A549 (cell line): ENCODE data around the gene PRR9.
"Not testable (repeated sequence)": the region's sequence is repeated elsewhere in the genome, so short reads cannot be mapped to it uniquely, and the experiment has no call there.

Experiments used
- CHD2 ChIP-seq: fragments of 150-350 bp; IDR thresholded peaks from 2 replicates; pipeline ENCODE4 v1.6.1; 2014; ENCODE audit warnings: low read length; ENCODE audit not compliant: partially characterized antibody
- HDAC2 ChIP-seq: fragments of 200-600 bp; sonication (generic); IDR thresholded peaks from 2 replicates; pipeline ENCODE4 v1.6.1; 2016
- KDM1A ChIP-seq: fragments of 200-600 bp; sonication (generic); IDR thresholded peaks from 2 replicates; pipeline ENCODE4 v1.6.1; 2016; ENCODE audit warnings: low read depth, mild to moderate bottlenecking
- MAZ ChIP-seq: fragments of 150-350 bp; IDR thresholded peaks from 2 replicates; pipeline ENCODE4 v1.6.1; 2014; ENCODE audit warnings: antibody characterized with exemption, low read depth, low read length, borderline replicate concordance
- NPAS2 ChIP-seq: fragments of 250-450 bp; sonication (Bioruptor Pico); IDR thresholded peaks from 2 replicates; pipeline ENCODE4 v1.8.0; 2022; ENCODE audit warnings: mild to moderate bottlenecking, moderate library complexity, borderline replicate concordance
- POLR2A ChIP-seq: IDR thresholded peaks from 2 replicates; pipeline ENCODE4 v1.6.1; 2012; ENCODE audit warnings: mild to moderate bottlenecking, low read length
- RAD21 ChIP-seq, 2 experiments: fragments of >200 bp in 1 of 2; sonication (Bioruptor Twin) in 1 of 2; formaldehyde crosslinking in 1 of 2; IDR thresholded peaks in 1 of 2; conservative IDR thresholded peaks in 1 of 2; 2 replicates in 1 of 2; 3 replicates in 1 of 2; pipeline ENCODE4 v1.6.1; 2012 to 2018; ENCODE audit warnings: inconsistent platforms in 1 of 2
- TF ChIP-seq, protein P1 (sequence below): fragments of 450-650 bp; IDR thresholded peaks from 2 replicates; pipeline ENCODE4 v1.6.1; 2014; ENCODE audit warnings: antibody characterized with exemption
- TF ChIP-seq, protein P2 (sequence below): fragments of >200 bp; sonication (Bioruptor Twin); formaldehyde crosslinking; IDR thresholded peaks from 3 replicates; pipeline ENCODE4 v1.5.1; 2016

DNA sequence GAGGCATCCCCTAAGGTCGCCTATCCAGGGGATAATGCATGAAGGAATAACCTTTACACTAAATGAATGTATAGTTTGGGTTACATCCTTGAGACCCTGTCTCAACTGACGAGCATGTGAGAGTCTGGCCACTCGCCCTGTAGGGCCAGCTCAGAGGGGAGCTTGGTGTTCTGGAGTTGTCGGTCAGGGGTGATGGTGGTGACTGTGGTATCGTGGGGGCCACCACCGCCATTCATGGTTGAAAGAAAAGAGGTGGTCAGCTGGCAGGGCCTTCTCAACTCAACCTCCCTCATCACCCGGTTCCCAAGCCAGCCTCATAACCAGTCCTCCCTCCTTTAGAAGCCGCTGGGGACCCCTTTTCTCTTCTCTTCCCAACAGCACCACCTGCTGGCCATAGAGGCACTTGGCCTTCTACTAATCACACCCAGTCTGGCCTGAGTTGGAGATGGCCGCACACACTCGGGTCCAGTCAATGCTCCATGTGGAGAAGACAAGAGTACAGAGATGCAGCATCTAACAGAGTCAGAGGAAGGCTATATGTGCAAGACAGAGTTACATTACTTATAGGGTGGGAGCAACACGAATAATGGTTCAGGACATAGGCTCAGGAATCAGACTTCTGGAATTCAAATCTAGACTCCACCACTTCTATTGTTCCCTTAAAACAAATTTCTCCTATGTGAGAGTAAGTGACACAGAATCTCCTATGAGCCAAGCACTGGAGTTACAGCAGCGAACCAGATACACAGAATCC lies 11.9 kb downstream of the PRR9 start:
- not testable (repeated sequence) for TF ChIP-seq HDAC2; CHD2; NPAS2 (CRISPR knock-in tag); POLR2A; KDM1A; MAZ
- TF ChIP-seq, protein P1, sequence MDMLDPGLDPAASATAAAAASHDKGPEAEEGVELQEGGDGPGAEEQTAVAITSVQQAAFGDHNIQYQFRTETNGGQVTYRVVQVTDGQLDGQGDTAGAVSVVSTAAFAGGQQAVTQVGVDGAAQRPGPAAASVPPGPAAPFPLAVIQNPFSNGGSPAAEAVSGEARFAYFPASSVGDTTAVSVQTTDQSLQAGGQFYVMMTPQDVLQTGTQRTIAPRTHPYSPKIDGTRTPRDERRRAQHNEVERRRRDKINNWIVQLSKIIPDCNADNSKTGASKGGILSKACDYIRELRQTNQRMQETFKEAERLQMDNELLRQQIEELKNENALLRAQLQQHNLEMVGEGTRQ: not testable (repeated sequence)
- TF ChIP-seq RAD21 (conservative IDR thresholded peaks at IDR 0.05 in 1 of 2, IDR thresholded peaks at IDR 0.05 in 1 of 2): peak in 1 of 2 experiments; percentile 28; a peak in 1 of 5 replicates
- TF ChIP-seq, protein P2, sequence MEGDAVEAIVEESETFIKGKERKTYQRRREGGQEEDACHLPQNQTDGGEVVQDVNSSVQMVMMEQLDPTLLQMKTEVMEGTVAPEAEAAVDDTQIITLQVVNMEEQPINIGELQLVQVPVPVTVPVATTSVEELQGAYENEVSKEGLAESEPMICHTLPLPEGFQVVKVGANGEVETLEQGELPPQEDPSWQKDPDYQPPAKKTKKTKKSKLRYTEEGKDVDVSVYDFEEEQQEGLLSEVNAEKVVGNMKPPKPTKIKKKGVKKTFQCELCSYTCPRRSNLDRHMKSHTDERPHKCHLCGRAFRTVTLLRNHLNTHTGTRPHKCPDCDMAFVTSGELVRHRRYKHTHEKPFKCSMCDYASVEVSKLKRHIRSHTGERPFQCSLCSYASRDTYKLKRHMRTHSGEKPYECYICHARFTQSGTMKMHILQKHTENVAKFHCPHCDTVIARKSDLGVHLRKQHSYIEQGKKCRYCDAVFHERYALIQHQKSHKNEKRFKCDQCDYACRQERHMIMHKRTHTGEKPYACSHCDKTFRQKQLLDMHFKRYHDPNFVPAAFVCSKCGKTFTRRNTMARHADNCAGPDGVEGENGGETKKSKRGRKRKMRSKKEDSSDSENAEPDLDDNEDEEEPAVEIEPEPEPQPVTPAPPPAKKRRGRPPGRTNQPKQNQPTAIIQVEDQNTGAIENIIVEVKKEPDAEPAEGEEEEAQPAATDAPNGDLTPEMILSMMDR: not testable (repeated sequence)
